ENCODE results near the gene KLRD1. TPM values are rescaled to one million over a fixed set of nuclear protein-coding genes. Genes with fewer than 3 reads are reported as not detected.

Gene KLRD1
- total RNA-seq, 4 donors from 2014 or later, result 0.02 to 1.9 (median 0.18) TPM

DNA sequence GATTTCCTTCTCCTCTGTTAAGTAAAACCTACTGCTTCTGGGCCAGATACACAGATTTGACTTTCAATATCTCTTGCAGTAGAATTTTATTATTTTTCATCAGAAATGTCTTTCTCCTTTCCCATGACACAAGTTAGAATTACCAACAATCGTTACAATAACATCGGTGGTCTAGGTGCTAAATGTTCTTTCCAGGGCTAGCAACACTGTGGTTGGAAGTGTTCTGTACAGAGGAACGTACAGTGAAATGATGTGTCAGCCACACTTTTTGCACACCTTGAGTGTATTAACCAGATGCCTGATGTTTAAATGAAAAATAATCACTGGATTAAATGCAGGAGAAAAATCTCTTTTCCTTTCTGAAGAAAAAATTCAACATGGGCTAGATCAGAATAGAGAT, 27.7 kb upstream of the KLRD1 start:
- intact Hi-C loops (cut with DNase I; ENCODE audit: low total_unique reads), result no loop called here
- no peak for TF ChIP-seq POLR2A (IDR thresholded peaks at IDR 0.05)
- TF ChIP-seq, protein P1, sequence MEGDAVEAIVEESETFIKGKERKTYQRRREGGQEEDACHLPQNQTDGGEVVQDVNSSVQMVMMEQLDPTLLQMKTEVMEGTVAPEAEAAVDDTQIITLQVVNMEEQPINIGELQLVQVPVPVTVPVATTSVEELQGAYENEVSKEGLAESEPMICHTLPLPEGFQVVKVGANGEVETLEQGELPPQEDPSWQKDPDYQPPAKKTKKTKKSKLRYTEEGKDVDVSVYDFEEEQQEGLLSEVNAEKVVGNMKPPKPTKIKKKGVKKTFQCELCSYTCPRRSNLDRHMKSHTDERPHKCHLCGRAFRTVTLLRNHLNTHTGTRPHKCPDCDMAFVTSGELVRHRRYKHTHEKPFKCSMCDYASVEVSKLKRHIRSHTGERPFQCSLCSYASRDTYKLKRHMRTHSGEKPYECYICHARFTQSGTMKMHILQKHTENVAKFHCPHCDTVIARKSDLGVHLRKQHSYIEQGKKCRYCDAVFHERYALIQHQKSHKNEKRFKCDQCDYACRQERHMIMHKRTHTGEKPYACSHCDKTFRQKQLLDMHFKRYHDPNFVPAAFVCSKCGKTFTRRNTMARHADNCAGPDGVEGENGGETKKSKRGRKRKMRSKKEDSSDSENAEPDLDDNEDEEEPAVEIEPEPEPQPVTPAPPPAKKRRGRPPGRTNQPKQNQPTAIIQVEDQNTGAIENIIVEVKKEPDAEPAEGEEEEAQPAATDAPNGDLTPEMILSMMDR (IDR thresholded peaks at IDR 0.05), result no peak
- WGBS, 2 donors, result 91 to 93% methylated on average over 3 of the region's 3 CpGs
- H3K4me3 ChIP-seq (ENCODE audit: low read depth, poor library complexity, severe bottlenecking), result no peak overlapping the region
- no peak for DNase-seq (ENCODE audit: low spot score in 2 of 2)

- no peak overlapping the region for H3K4me3 ChIP-seq (ENCODE audit: low read depth, poor library complexity, severe bottlenecking)
- TF ChIP-seq, protein P1 (IDR thresholded peaks at IDR 0.05), result no peak
- no peak for TF ChIP-seq POLR2A (IDR thresholded peaks at IDR 0.05)
- intact Hi-C loops (cut with DNase I; ENCODE audit: low total_unique reads), result loop anchor here (1.0 kb wide), 1 partner anchor 12 kb away; no protein-coding TSS in a partner anchor
- no peak for DNase-seq (ENCODE audit: low spot score in 2 of 2)
- 34 to 50% methylated on average over 4 of the region's 4 CpGs for WGBS, 2 donors
Observed at GRCh38 chr12:10283027-10283426, 24.6 kb upstream of the KLRD1 start.

DNA sequence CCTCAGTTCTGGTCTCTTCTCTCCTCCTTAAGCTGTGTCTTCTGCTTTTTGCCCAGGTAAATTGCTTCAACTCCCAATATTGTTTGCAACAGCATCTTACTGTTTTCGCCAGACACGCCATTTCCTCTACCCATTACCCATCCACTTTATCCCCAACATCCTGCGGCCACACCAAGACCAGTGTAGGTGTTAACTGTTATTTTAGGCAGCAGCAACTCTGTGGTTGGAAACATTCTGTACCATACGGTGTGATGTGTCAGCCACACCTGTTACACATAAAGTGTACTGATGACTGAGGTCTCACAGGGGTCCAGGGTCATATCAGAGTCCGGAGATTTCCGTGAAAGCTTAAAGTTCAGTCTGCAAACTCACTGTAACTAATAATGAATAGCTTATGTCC, 21.8 kb upstream of the KLRD1 start:
- no peak for TF ChIP-seq POLR2A (IDR thresholded peaks at IDR 0.05)
- TF ChIP-seq, protein P1 (IDR thresholded peaks at IDR 0.05), result no peak
- 54 to 63% methylated on average over 6 of the region's 6 CpGs for WGBS, 2 donors
- H3K4me3 ChIP-seq (ENCODE audit: low read depth, poor library complexity, severe bottlenecking), result no peak overlapping the region
- no peak for DNase-seq (ENCODE audit: low spot score in 2 of 2)
- intact Hi-C loops (cut with DNase I; ENCODE audit: low total_unique reads), result no loop called here

- no peak for DNase-seq (ENCODE audit: low spot score in 2 of 2)
- no peak overlapping the region for H3K4me3 ChIP-seq (ENCODE audit: low read depth, poor library complexity, severe bottlenecking)
- WGBS, 2 donors, result 84 to 87% methylated on average over 6 of the region's 6 CpGs
- intact Hi-C loops (cut with DNase I; ENCODE audit: low total_unique reads), result no loop called here
- TF ChIP-seq POLR2A (IDR thresholded peaks at IDR 0.05), result no peak
- TF ChIP-seq, protein P1 (IDR thresholded peaks at IDR 0.05), result no peak
Observed at GRCh38 chr12:10289005-10289754, 18.5 kb upstream of the KLRD1 start.

DNA sequence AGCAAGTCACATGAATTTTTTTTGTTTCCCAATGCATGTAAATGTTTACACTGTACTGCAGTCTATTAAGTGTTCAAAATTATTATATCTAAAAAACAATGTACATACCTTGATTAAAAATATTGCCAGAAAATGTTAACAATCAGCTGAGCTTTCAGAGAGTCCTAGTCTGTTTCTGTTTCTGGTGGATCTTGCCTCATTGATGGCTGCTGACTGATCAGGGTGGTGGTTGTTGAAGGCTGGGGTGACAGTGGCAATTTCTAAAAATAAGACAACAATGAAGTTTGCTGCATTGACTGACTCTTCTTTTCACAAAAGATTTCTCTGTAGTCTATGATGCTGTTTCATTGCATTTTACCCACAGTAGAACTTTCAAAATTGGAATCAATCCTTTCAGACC, 16.6 kb upstream of the KLRD1 start:
- no peak for DNase-seq (ENCODE audit: low spot score in 2 of 2)
- TF ChIP-seq POLR2A (IDR thresholded peaks at IDR 0.05), result no peak
- TF ChIP-seq, protein P1 (IDR thresholded peaks at IDR 0.05), result no peak
- intact Hi-C loops (cut with DNase I; ENCODE audit: low total_unique reads), result no loop called here
- H3K4me3 ChIP-seq (ENCODE audit: low read depth, poor library complexity, severe bottlenecking), result no peak overlapping the region

GRCh38 chr12:10293151-10293550, 14.5 kb upstream of the KLRD1 start:
- intact Hi-C loops (cut with DNase I; ENCODE audit: low total_unique reads), result no loop called here
- no peak for TF ChIP-seq POLR2A (IDR thresholded peaks at IDR 0.05)
- TF ChIP-seq, protein P1 (IDR thresholded peaks at IDR 0.05), result no peak
- DNase-seq (ENCODE audit: low spot score in 2 of 2), result no peak
- H3K4me3 ChIP-seq (ENCODE audit: low read depth, poor library complexity, severe bottlenecking), result no peak overlapping the region
- WGBS, 2 donors, result 93 to 96% methylated on average over 4 of the region's 4 CpGs

Measured in lower leg skin (tissue), 4 donors.